HCT116 (cell line): ENCODE results near the gene TNKS1BP1. TPM values are rescaled to one million over a fixed set of nuclear protein-coding genes. Genes with fewer than 3 reads are reported as not detected.

Experiments
- ATAC-seq: fragments of 200-7000 bp; cut with Tn5 transposase; 2 replicates; pipeline ENCODE4 v1.9.1; 2020; ENCODE audit warnings: mild to moderate bottlenecking, moderate library complexity
- BruUV-seq: library from RNA; stranded (reverse); fragments of 400-500 nt; replicated peaks from 2 replicates; lab custom pipeline; 2021; lab: Mats Ljungman, UMichigan
- CTCF ChIA-PET: fragments of 300-600 bp; sonication (Branson Sonifier 250); formaldehyde crosslinking; loops from one replicate; lab custom pipeline; 2021; ENCODE audit warnings: antibody characterized with exemption; lab: Charles Lee
- POLR2A ChIA-PET: fragments of 300-600, 350-600 bp; sonication (Branson Sonifier 250); formaldehyde crosslinking; loops from one replicate; lab custom pipeline; 2021; ENCODE audit warnings: antibody characterized with exemption; lab: Charles Lee
- RAD21 ChIA-PET, 2 experiments: fragments of 300-600 bp; sonication (Branson Sonifier 250); formaldehyde crosslinking; loops; one replicate each; lab custom pipeline; 2023; ENCODE audit warnings: low total read pairs in 2 of 2; ENCODE audit not compliant: uncharacterized antibody in 2 of 2, unreplicated experiment in 2 of 2, low non-redundant PET in 1 of 2; lab: Charles Lee
- DNase-seq: peaks from one replicate; pipeline ENCODE4 v3.0.0-alpha.2; 2010; ENCODE audit warnings: low read depth, low spot score
- H2AFZ ChIP-seq: fragments of 200-600 bp; shearing (Covaris generic), sonication (generic); 2 replicates; pipeline ENCODE4 v1.6.1; 2017; ENCODE audit warnings: low read depth, mixed run types, mixed read lengths, antibody characterized with exemption, low read length; ENCODE audit not compliant: poor library complexity, severe bottlenecking
- H3K27ac ChIP-seq: 2 replicates; pipeline ENCODE4 v1.5.1; 2012; ENCODE audit warnings: low read depth, low read length
- H3K27me3 ChIP-seq: fragments of 200-600 bp; sonication (generic); 2 replicates; pipeline ENCODE4 v1.6.1; 2016; ENCODE audit warnings: mixed run types, low read length, mixed read lengths; ENCODE audit not compliant: insufficient read depth
- H3K36me3 ChIP-seq, 2 experiments: fragments of 200-500 bp in 1 of 2; fragments of 200-600 bp in 1 of 2; sonication (Bioruptor generic) in 1 of 2; sonication (generic) in 1 of 2; 2 replicates each; pipeline versions ENCODE4 v1.5.1 to v1.6.1; 2014 to 2016; ENCODE audit warnings: low read length in 2 of 2, inconsistent platforms in 1 of 2, mixed read lengths in 1 of 2, mixed run types in 1 of 2; ENCODE audit not compliant: insufficient read depth in 2 of 2, control insufficient read depth in 1 of 2
- H3K4me1 ChIP-seq, 2 experiments: fragments of 200-600 bp in 1 of 2; sonication (generic) in 1 of 2; 2 replicates each; pipeline versions ENCODE4 v1.5.1 to v1.6.1; 2012 to 2017; ENCODE audit warnings: low read length in 2 of 2, inconsistent platforms in 1 of 2, mild to moderate bottlenecking in 1 of 2, mixed read lengths in 1 of 2, mixed run types in 1 of 2, moderate library complexity in 1 of 2; ENCODE audit not compliant: insufficient read depth in 2 of 2, control insufficient read depth in 1 of 2
- H3K4me2 ChIP-seq: fragments of 200-600 bp; sonication (generic); 2 replicates; pipeline ENCODE4 v1.6.1; 2017; ENCODE audit warnings: mixed run types, low read length, mixed read lengths
- H3K4me3 ChIP-seq, 2 experiments: fragments of 200-600 bp in 1 of 2; sonication (generic) in 1 of 2; replicated peaks in 1 of 2; 2 replicates each; pipeline ENCODE4 v1.5.1; 2011 to 2016; ENCODE audit warnings: low read length in 2 of 2, control low read depth in 1 of 2, low read depth in 1 of 2, mild to moderate bottlenecking in 1 of 2, mixed read lengths in 1 of 2, mixed run types in 1 of 2
- H3K79me2 ChIP-seq: fragments of 200-600 bp; sonication (generic); 2 replicates; pipeline ENCODE4 v1.6.1; 2017; ENCODE audit warnings: mild to moderate bottlenecking, mixed run types, low read length, moderate library complexity, mixed read lengths; ENCODE audit not compliant: insufficient read depth
- H3K9ac ChIP-seq: fragments of 200-600 bp; sonication (generic); 2 replicates; pipeline ENCODE4 v1.6.1; 2016; ENCODE audit warnings: low read length, mixed read lengths
- H3K9me2 ChIP-seq: fragments of 200-600 bp; sonication (generic), shearing (Covaris generic); 2 replicates; pipeline ENCODE4 v1.6.1; 2017; ENCODE audit warnings: mixed run types, mild to moderate bottlenecking, moderate library complexity; ENCODE audit not compliant: insufficient read depth
- H3K9me3 ChIP-seq, 2 experiments: fragments of 200-500 bp in 1 of 2; fragments of 200-600 bp in 1 of 2; sonication (Bioruptor generic) in 1 of 2; sonication (generic) in 1 of 2; 2 replicates each; pipeline ENCODE4 v1.6.1; 2014 to 2017; ENCODE audit warnings: low read length in 2 of 2, mixed read lengths in 2 of 2, inconsistent platforms in 1 of 2, low read depth in 1 of 2, mild to moderate bottlenecking in 1 of 2, mixed run types in 1 of 2, moderate library complexity in 1 of 2; ENCODE audit not compliant: control insufficient read depth in 1 of 2, insufficient read depth in 1 of 2
- H4K20me1 ChIP-seq: fragments of 200-600 bp; sonication (generic), shearing (Covaris generic); 2 replicates; pipeline ENCODE4 v1.6.1; 2017; ENCODE audit warnings: mixed run types, mild to moderate bottlenecking, moderate library complexity; ENCODE audit not compliant: insufficient read depth
- CBX3 ChIP-seq: IDR thresholded peaks from 2 replicates; pipeline ENCODE4 v1.6.1; 2012; ENCODE audit warnings: low read depth
- EGR1 ChIP-seq: IDR thresholded peaks from 2 replicates; pipeline ENCODE4 v1.6.1; 2012; ENCODE audit warnings: low read depth
- ELF1 ChIP-seq: IDR thresholded peaks from 2 replicates; pipeline ENCODE4 v1.6.1; 2012; ENCODE audit warnings: low read depth, borderline replicate concordance
- EZH2 ChIP-seq: fragments of 200-600 bp; sonication (generic); IDR thresholded peaks from 2 replicates; pipeline ENCODE4 v1.6.1; 2017; ENCODE audit warnings: antibody characterized with exemption, mixed run types
- EZH2phosphoT487 ChIP-seq: fragments of 200-600 bp; IDR thresholded peaks from 2 replicates; pipeline ENCODE4 v1.6.1; 2018; ENCODE audit warnings: antibody characterized with exemption, borderline replicate concordance
- POLR2A ChIP-seq: IDR thresholded peaks from 2 replicates; pipeline ENCODE4 v1.7.0; 2011; ENCODE audit warnings: borderline replicate concordance; ENCODE audit not compliant: insufficient read depth, insufficient read length; ENCODE audit errors: extremely low read depth
- POLR2AphosphoS5 ChIP-seq: IDR thresholded peaks from 2 replicates; pipeline ENCODE4 v1.6.1; 2011; ENCODE audit warnings: mild to moderate bottlenecking, low read depth, low read length, moderate library complexity
- RAD21 ChIP-seq: IDR thresholded peaks from 2 replicates; pipeline ENCODE4 v1.6.1; 2012; ENCODE audit warnings: low read depth, mild to moderate bottlenecking
- SP1 ChIP-seq: IDR thresholded peaks from 2 replicates; pipeline ENCODE4 v1.6.1; 2012; ENCODE audit warnings: low read depth
- SRF ChIP-seq: IDR thresholded peaks from 2 replicates; pipeline ENCODE4 v1.6.1; 2012; ENCODE audit warnings: low read depth
- ZFX ChIP-seq: fragments of 450-650 bp; IDR thresholded peaks from 2 replicates; pipeline ENCODE4 v1.6.1; 2017
- ZNF274 ChIP-seq: fragments of 200-500 bp; sonication (Bioruptor generic); IDR thresholded peaks from 2 replicates; pipeline ENCODE4 v1.6.1; 2014; ENCODE audit warnings: mild to moderate bottlenecking, low read depth, low read length, inconsistent platforms
- intact Hi-C: fragments of 100-400 bp; cut with micrococcal nuclease; formaldehyde crosslinking; loops from 2 replicates; pipeline ENCODE4 v1.10.0; 2022
- total RNA-seq: library from RNA; stranded (reverse); gene quantifications from one replicate; pipeline ENCODE4 v1.2.1, GENCODE V29; 2021; ENCODE audit not compliant: unreplicated experiment
- TF ChIP-seq, protein P1 (sequence below), 3 experiments: fragments of 200-600 bp in 1 of 3; sonication (generic) in 1 of 3; IDR thresholded peaks in 2 of 3; conservative IDR thresholded peaks in 1 of 3; 2 replicates each; pipeline ENCODE4 v1.5.1; 2012 to 2017; ENCODE audit warnings: low read depth in 2 of 3, low read length in 2 of 3, antibody characterized with exemption in 1 of 3, borderline replicate concordance in 1 of 3, control low read depth in 1 of 3, mild to moderate bottlenecking in 1 of 3, mixed read lengths in 1 of 3, mixed run types in 1 of 3, moderate library complexity in 1 of 3; ENCODE audit not compliant: insufficient read depth in 1 of 3
- TF ChIP-seq, protein P2 (sequence below): IDR thresholded peaks from 2 replicates; pipeline ENCODE4 v1.6.1; 2012

The TNKS1BP1 gene
- total RNA-seq, 1 experiment from 2014 or later, result 77.6 TPM

DNA sequence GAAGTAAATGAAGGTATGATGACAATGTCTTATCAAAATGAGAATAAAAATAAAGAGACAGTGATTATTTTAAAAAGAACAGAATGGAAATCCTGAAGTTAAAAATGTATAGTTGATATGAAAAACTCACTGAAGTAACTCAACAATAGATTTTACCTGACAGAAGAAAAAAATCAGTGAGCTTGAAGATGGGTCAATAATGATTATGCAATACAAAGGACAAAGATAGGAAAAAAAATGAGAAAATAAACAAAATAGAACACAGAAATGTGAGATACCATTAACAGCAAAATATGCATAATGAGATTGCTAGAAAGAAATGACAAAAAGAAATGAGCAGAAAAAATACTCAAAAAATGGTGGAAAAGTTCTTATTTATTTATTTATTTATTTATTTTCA, 68.6 kb downstream of the TNKS1BP1 start:
- BruUV-seq, result no TSS peak
- Histone ChIP-seq H4K20me1 (no peaks in the 10 kb centered on the region), H3K9me2 (no peaks in the 10 kb centered on the region), H3K4me3 (no peak overlapping the region), H3K79me2 (no peaks in the 10 kb centered on the region), H3K36me3 (no peaks in the 10 kb centered on the region), H3K9ac (no peak overlapping the region), H3K4me1 (no peaks in the 10 kb centered on the region), H3K9me3 (no peaks in the 10 kb centered on the region), H3K4me2 (no peak overlapping the region), H3K27ac (no peak overlapping the region), H3K27me3 (peaks cover 24% of the 10 kb centered on the region; the same call in 1 of the 2 replicates), H2AFZ (no peak overlapping the region)
- ChIA-PET CTCF (no interaction called here), RAD21 (no interaction called here), POLR2A (no interaction called here)
- DNase-seq (no peak), ATAC-seq (no peak)
- TF ChIP-seq POLR2A, result no peak
- no peak for TF ChIP-seq EZH2
- no peak for TF ChIP-seq POLR2AphosphoS5
- TF ChIP-seq, protein P1, sequence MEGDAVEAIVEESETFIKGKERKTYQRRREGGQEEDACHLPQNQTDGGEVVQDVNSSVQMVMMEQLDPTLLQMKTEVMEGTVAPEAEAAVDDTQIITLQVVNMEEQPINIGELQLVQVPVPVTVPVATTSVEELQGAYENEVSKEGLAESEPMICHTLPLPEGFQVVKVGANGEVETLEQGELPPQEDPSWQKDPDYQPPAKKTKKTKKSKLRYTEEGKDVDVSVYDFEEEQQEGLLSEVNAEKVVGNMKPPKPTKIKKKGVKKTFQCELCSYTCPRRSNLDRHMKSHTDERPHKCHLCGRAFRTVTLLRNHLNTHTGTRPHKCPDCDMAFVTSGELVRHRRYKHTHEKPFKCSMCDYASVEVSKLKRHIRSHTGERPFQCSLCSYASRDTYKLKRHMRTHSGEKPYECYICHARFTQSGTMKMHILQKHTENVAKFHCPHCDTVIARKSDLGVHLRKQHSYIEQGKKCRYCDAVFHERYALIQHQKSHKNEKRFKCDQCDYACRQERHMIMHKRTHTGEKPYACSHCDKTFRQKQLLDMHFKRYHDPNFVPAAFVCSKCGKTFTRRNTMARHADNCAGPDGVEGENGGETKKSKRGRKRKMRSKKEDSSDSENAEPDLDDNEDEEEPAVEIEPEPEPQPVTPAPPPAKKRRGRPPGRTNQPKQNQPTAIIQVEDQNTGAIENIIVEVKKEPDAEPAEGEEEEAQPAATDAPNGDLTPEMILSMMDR (IDR thresholded peaks at IDR 0.05 in 2 of 3, conservative IDR thresholded peaks at IDR 0.05 in 1 of 3; ENCODE audit: borderline replicate concordance in 1 of 3, insufficient read depth in 1 of 3, low read depth in 2 of 3, low read length in 2 of 3), result no peak
- intact Hi-C loops, result no loop called here

DNA sequence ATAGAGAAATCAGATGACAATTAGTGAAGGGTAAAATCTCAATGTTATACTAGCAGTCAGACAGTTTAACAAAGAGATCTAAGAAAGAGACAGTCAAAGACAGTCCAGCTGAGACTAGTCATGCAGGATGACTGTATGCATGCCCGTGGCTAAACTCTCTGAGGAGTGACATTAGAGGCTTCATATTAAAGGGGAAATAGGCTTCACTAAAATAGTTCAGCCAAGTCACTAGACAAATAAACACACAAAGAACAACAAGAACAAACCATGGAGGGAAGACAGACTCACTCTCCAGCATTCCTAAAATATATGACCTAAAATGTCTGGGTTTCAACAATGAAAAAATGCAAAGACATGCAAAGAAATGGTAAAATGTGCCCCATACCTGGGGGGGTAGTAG, 69.1 kb downstream of the TNKS1BP1 start:
- DNase-seq, result no peak
- CTCF ChIA-PET, result no interaction called here
- no peak for TF ChIP-seq CBX3
- no peak for TF ChIP-seq EGR1
- TF ChIP-seq RAD21, result no peak
- TF ChIP-seq POLR2A, result no peak
- TF ChIP-seq ELF1, result no peak
- TF ChIP-seq, protein P1 (IDR thresholded peaks at IDR 0.05 in 2 of 3, conservative IDR thresholded peaks at IDR 0.05 in 1 of 3; ENCODE audit: borderline replicate concordance in 1 of 3, insufficient read depth in 1 of 3, low read depth in 2 of 3, low read length in 2 of 3), result no peak
- no peak for TF ChIP-seq ZFX
- TF ChIP-seq, protein P2, sequence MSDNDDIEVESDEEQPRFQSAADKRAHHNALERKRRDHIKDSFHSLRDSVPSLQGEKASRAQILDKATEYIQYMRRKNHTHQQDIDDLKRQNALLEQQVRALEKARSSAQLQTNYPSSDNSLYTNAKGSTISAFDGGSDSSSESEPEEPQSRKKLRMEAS, result no peak
- no peak for TF ChIP-seq POLR2AphosphoS5
- no peak for TF ChIP-seq ZNF274
- no peak for TF ChIP-seq SRF
- no peak for TF ChIP-seq EZH2phosphoT487
- TF ChIP-seq SP1, result no peak

More for the DNA sequence above, 69.1 kb downstream of the TNKS1BP1 start:
- no peaks in the 10 kb centered on the region for H3K9me3 ChIP-seq
- peaks cover 24% of the 10 kb centered on the region; the same call in 1 of the 2 replicates for H3K27me3 ChIP-seq
- no peak overlapping the region for H3K27ac ChIP-seq
- POLR2A ChIA-PET, result no interaction called here
- BruUV-seq, result no TSS peak
- no peaks in the 10 kb centered on the region for H3K4me1 ChIP-seq
- no peak for ATAC-seq
- H4K20me1 ChIP-seq, result no peaks in the 10 kb centered on the region
- H2AFZ ChIP-seq, result no peak overlapping the region
- no peaks in the 10 kb centered on the region for H3K36me3 ChIP-seq
- no peak overlapping the region for H3K4me2 ChIP-seq
- no peaks in the 10 kb centered on the region for H3K79me2 ChIP-seq
- intact Hi-C loops, result no loop called here
- H3K9ac ChIP-seq, result no peak overlapping the region
- RAD21 ChIA-PET, result no interaction called here
- no peaks in the 10 kb centered on the region for H3K9me2 ChIP-seq
- no peak overlapping the region for H3K4me3 ChIP-seq
